Right lobe of liver (tissue), 4 donors: ENCODE results near the gene PTCRA.

Source experiments
- CTCF ChIP-seq, 4 donors: fragments of 200-600 bp in 3 of 4; fragments of 450-650 bp in 1 of 4; IDR thresholded peaks; one replicate each; pipeline versions ENCODE4 v1.5.1 to v1.8.0; 2016 to 2022; ENCODE audit warnings: antibody characterized with exemption in 4 of 4, mild to moderate bottlenecking in 2 of 4
- POLR2A ChIP-seq: fragments of 450-650 bp; IDR thresholded peaks from one replicate; pipeline ENCODE4 v1.6.1; 2017; ENCODE audit warnings: antibody characterized with exemption, mild to moderate bottlenecking
- donor health status: DM: no; HTN: no; CAD: no.
- donor health status: DM: no; HTN: no; CAD: no.
- donor health status: DM: no; HTN: yes; CAD: no.

DNA sequence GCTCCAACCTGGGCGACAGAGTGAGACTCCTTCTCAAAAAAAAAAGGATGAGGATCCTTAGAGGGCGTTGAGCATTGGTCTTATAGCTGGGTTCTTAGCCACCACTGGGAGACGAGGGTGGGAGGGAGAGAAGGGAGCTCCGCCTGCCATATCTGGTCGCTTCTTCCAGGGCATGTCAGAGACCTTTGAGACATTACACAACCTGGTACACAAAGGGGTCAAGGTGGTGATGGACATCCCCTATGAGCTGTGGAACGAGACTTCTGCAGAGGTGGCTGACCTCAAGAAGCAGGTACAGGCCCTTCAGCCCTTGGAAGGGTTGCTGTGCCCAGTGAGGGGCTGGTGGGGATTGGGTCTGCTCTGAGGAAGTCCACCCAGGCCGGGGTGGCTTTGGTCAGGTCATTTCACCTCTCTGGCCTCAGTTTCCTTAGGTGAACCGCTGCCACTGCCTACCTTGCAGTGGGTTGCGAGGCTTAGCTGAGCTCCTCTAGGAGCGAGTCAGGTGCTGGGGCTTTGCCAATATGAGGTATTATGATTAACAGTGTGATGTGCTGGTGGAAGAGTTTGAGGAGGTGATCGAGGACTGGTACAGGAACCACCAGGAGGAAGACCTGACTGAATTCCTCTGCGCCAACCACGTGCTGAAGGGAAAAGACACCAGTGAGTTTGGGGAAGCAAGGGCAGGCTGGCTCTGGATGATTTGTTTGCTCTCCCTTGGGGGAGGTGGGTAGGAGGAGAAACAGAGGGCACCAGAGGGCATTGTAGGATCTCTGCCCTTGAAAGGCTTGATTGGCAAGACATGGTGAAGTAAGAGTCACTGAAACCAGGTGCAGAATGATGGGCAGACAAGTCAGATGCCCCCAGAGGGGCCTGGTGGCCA is 21.9 kb downstream of the PTCRA start:
- TF ChIP-seq POLR2A (no peak), CTCF (IDR thresholded peaks at IDR 0.05) (no peak)
